Neutrophil (primary cell): ENCODE data around the gene AOC3.
"Not testable (repeated sequence)": the region's sequence is repeated elsewhere in the genome, so short reads cannot be mapped to it uniquely, and the experiment has no call there.

ENCODE experiments used
- H3K27ac ChIP-seq: fragments of 200-600 bp; sonication (generic); 2 replicates; pipeline ENCODE4 v1.5.1; 2016; ENCODE audit warnings: mild to moderate bottlenecking, moderate library complexity
- H3K27me3 ChIP-seq: fragments of 200-600 bp; sonication (generic); 2 replicates; pipeline ENCODE4 v1.6.0; 2016; ENCODE audit warnings: mild to moderate bottlenecking
- H3K36me3 ChIP-seq: fragments of 200-600 bp; sonication (generic); 2 replicates; pipeline ENCODE4 v1.5.1; 2017
- H3K4me1 ChIP-seq, 2 experiments: fragments of 200-600 bp in 1 of 2; sonication (generic) in 1 of 2; 1 replicate in 1 of 2; 2 replicates in 1 of 2; pipeline versions ENCODE4 v1.5.1 to v1.6.1; 2013 to 2016; ENCODE audit warnings: low read depth in 1 of 2, low read length in 1 of 2, mild to moderate bottlenecking in 1 of 2, moderate library complexity in 1 of 2; ENCODE audit not compliant: control insufficient read depth in 1 of 2, insufficient read depth in 1 of 2
- H3K4me3 ChIP-seq, 2 experiments: fragments of 200-600 bp in 1 of 2; sonication (generic) in 1 of 2; 1 replicate in 1 of 2; 2 replicates in 1 of 2; pipeline ENCODE4 v1.5.1; 2013 to 2016; ENCODE audit warnings: low read depth in 1 of 2, low read length in 1 of 2, mild to moderate bottlenecking in 1 of 2, moderate library complexity in 1 of 2
- H3K9me3 ChIP-seq: fragments of 200-600 bp; sonication (generic); 2 replicates; pipeline ENCODE4 v1.5.1; 2016
- TF ChIP-seq, protein P1 (sequence below): fragments of 200-600 bp; sonication (generic); IDR thresholded peaks from 2 replicates; pipeline ENCODE4 v1.5.1; 2016; ENCODE audit warnings: antibody characterized with exemption

Gene AOC3

DNA sequence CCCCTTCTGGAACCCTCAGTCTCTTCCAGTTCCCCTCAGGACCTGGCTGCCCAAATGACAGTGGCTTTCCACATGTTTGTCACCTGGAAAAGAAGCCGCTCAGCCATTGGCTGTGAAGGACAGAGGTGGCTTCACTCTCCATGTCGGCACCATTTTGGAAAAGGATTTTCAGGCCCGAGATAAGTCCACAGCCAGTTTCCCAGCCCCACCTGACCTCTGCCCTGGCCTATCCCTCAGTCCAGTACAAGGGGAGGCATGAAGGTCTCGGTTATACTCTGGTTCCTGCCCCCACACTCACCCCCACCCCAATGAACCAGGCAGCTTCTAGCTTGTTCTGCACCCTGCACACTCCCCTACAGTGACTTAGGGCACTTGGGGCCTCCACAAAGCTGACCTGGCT, 15.2 kb downstream of the AOC3 start:
- Histone ChIP-seq H3K4me1 (no peaks in the 10 kb centered on the region), H3K36me3 (no peaks in the 10 kb centered on the region), H3K4me3 (no peak overlapping the region), H3K9me3 (no peaks in the 10 kb centered on the region), H3K27me3 (no peaks in the 10 kb centered on the region), H3K27ac (no peak overlapping the region)
- TF ChIP-seq, protein P1, sequence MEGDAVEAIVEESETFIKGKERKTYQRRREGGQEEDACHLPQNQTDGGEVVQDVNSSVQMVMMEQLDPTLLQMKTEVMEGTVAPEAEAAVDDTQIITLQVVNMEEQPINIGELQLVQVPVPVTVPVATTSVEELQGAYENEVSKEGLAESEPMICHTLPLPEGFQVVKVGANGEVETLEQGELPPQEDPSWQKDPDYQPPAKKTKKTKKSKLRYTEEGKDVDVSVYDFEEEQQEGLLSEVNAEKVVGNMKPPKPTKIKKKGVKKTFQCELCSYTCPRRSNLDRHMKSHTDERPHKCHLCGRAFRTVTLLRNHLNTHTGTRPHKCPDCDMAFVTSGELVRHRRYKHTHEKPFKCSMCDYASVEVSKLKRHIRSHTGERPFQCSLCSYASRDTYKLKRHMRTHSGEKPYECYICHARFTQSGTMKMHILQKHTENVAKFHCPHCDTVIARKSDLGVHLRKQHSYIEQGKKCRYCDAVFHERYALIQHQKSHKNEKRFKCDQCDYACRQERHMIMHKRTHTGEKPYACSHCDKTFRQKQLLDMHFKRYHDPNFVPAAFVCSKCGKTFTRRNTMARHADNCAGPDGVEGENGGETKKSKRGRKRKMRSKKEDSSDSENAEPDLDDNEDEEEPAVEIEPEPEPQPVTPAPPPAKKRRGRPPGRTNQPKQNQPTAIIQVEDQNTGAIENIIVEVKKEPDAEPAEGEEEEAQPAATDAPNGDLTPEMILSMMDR: no peak

DNA sequence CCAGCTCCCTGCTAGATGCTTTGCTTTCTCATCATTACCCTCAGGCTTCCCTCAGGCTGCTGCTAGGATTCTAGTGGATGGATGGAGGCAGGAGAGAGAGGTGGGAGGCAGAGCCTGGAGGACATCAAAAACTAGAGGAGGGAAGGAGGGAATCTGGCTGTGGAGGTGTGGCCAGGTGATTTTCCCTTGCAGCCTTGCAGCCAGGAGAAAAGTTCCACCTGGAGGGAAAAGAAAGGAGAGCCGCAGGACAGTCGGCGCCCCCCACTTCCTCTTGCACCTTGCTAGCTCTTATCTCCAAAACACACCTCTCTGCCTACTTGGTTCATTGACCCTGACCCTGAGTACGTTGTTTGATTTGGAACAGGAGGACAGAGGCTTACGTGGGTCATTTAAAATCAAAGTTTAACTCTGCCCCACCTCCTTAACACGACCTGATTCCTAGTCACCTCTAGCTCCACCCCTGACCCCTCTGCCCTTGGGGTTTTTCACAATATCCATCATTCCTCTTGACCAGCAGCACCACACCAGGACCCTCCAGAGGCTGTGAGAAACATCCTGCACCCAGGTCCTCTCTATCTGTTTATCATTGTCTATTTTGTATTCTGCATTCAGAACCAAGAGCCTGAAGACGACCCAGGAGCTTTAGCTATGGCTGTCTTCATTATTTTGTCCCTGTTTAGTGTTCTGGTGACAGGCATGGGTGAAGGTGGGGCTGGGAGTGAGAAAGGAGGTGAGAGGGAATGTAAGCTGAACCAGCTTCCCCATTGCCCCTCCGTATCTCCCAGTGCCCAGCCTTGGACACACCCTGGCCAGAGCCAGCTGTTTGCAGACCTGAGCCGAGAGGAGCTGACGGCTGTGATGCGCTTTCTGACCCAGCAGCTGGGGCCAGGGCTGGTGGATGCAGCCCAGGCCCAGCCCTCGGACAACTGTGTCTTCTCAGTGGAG, 15.9 kb downstream of the AOC3 start:
- Histone ChIP-seq H3K27me3 (no peaks in the 10 kb centered on the region), H3K27ac (no peak overlapping the region), H3K36me3 (peaks cover 2% of the 10 kb centered on the region), H3K9me3 (no peaks in the 10 kb centered on the region), H3K4me1 (no peaks in the 10 kb centered on the region), H3K4me3 (no peak overlapping the region)
- TF ChIP-seq, protein P1: no peak

DNA sequence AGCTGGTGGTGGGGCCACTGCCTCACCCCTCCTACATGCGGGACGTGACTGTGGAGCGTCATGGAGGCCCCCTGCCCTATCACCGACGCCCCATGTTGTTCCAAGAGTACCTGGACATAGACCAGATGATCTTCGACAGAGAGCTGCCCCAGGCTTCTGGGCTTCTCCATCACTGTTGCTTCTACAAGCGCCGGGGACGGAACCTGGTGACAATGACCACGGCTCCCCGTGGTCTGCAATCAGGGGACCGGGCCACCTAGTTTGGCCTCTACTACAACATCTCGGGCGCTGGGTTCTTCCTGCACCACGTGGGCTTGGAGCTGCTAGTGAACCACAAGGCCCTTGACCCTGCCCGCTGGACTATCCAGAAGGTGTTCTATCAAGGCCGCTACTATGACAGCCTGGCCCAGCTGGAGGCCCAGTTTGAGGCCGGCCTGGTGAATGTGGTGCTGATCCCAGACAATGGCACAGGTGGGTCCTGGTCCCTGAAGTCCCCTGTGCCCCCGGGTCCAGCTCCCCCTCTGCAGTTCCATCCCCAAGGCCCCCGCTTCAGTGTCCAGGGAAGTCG, 16.8 kb downstream of the AOC3 start:
- H3K4me3 ChIP-seq, H3K27ac ChIP-seq, H3K9me3 ChIP-seq, H3K27me3 ChIP-seq, H3K4me1 ChIP-seq: not testable (repeated sequence)
- H3K36me3 ChIP-seq: peaks cover 10% of the 10 kb centered on the region

GRCh38 chr17:42868338-42868737, 17.3 kb downstream of the AOC3 start:
- Histone ChIP-seq H3K4me3 (no peak overlapping the region), H3K4me1 (no peaks in the 10 kb centered on the region), H3K27me3 (no peaks in the 10 kb centered on the region), H3K9me3 (no peaks in the 10 kb centered on the region), H3K36me3 (peaks cover 16% of the 10 kb centered on the region), H3K27ac (no peak overlapping the region)
- TF ChIP-seq, protein P1: no peak

DNA sequence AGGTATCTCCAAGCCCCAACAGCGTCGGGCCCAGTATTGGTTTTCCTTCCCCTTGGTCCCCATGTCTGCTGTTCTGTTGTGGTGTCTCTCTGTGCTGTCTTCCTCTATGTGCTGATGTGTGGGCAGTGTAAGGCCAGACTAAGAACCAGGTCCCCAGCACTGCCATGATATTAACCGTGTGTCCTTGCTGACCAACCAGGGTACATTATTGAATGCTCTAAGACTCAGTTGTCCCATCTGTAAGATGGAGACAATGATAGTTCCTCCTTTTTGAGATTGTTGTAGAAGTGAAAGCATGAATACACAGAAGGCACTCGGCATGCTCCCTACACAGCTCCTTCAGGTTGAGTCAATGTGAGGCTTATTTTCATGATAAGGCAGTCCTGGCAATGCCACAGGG, 20.6 kb downstream of the AOC3 start:
- no peaks in the 10 kb centered on the region for H3K27me3 ChIP-seq
- no peak overlapping the region for H3K4me3 ChIP-seq
- TF ChIP-seq, protein P1: no peak

More for the DNA sequence above, 20.6 kb downstream of the AOC3 start:
- H3K36me3 ChIP-seq: peaks cover 48% of the 10 kb centered on the region
- H3K9me3 ChIP-seq: no peaks in the 10 kb centered on the region
- H3K4me1 ChIP-seq: no peaks in the 10 kb centered on the region
- H3K27ac ChIP-seq: no peak overlapping the region
